A673 (cell line): ENCODE measurements around the gene ADAM12.

Source experiments
- CTCF ChIP-seq: fragments of 300-800, 200-600 bp; sonication (generic); conservative IDR thresholded peaks from 2 replicates; pipeline ENCODE4 v1.5.1; 2017; ENCODE audit warnings: low read depth, mild to moderate bottlenecking, antibody characterized with exemption, low read length, moderate library complexity, mixed read lengths
- EZH2 ChIP-seq: fragments of 200-600 bp; sonication (generic); IDR thresholded peaks from 2 replicates; pipeline ENCODE4 v1.6.1; 2017; ENCODE audit warnings: borderline replicate concordance, low read depth, mild to moderate bottlenecking, mixed read lengths, antibody characterized with exemption, low read length; ENCODE audit not compliant: poor library complexity, severe bottlenecking

GRCh38 chr10:126278851-126279250 is 109.4 kb downstream of the ADAM12 start:
- TF ChIP-seq CTCF (no peak), EZH2 (no peak)
